Measurements from ENCODE around the gene ELP4.

ELP4 gene

GRCh38 chr11:31529189-31529588 lies 19.6 kb downstream of the ELP4 start:
- Histone ChIP-seq H3K27ac (no peak overlapping the region), H3K4me3 (ENCODE audit: low read depth in 1 of 2, low read length in 1 of 2) (no peak overlapping the region), H3K9me3 (no peaks in the 10 kb centered on the region), H3K36me3 (no peaks in the 10 kb centered on the region), H3K4me1 (ENCODE audit: control insufficient read depth in 1 of 2, insufficient read depth in 1 of 2, low read depth in 1 of 2, low read length in 1 of 2) (no peaks in the 10 kb centered on the region), H3K27me3 (no peaks in the 10 kb centered on the region)
- no peak for TF ChIP-seq CTCF (IDR thresholded peaks at IDR 0.05)

DNA sequence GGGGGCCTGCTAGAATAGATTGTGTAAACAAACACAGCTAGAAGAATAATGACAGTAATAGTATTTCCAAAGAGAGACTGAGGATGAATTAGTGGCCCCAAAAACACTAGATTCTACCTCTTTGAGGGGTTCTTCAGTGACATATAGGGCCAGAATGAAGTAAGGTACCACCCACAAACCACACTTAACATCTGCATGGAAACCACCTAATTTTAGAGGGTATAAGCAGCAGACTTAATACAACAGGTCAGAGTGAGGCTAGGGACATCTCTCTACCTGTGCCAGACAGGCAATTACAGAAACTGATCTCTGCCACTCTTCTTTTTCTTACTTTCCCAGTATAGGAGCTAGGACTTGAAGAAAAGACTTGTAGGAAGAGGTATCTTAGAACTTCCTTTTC lies 20.1 kb downstream of the ELP4 start:
- TF ChIP-seq CTCF (IDR thresholded peaks at IDR 0.05), result no peak
- Histone ChIP-seq H3K4me1 (ENCODE audit: control insufficient read depth in 1 of 2, insufficient read depth in 1 of 2, low read depth in 1 of 2, low read length in 1 of 2) (no peaks in the 10 kb centered on the region), H3K9me3 (no peaks in the 10 kb centered on the region), H3K27me3 (no peaks in the 10 kb centered on the region), H3K27ac (no peak overlapping the region), H3K36me3 (no peaks in the 10 kb centered on the region), H3K4me3 (ENCODE audit: low read depth in 1 of 2, low read length in 1 of 2) (no peak overlapping the region)

DNA sequence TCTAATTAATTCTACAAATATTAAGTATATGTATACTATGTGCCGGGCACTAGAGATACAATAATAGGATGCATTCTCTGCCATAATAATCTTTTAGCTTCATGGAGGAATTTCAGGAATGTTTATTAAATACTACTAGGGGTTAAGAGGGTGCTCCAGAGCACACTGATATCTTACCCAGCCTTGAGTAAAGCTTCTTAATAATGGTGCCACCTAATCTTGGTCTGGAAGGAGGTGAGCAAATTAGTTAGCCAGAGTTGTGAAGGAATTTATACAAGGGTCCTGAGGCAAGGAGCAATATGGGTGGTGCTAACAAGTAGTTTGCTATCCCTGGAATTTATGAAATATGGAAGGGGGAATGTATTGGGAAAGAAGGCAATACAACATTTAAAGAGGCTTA lies 21.7 kb downstream of the ELP4 start:
- TF ChIP-seq CTCF (IDR thresholded peaks at IDR 0.05), result no peak
- H3K4me3 ChIP-seq (ENCODE audit: low read depth in 1 of 2, low read length in 1 of 2), result no peak overlapping the region
- no peaks in the 10 kb centered on the region for H3K27me3 ChIP-seq
- no peaks in the 10 kb centered on the region for H3K4me1 ChIP-seq (ENCODE audit: control insufficient read depth in 1 of 2, insufficient read depth in 1 of 2, low read depth in 1 of 2, low read length in 1 of 2)
- no peak overlapping the region for H3K27ac ChIP-seq
- H3K36me3 ChIP-seq, result peaks cover under 1% of the 10 kb centered on the region
- H3K9me3 ChIP-seq, result no peaks in the 10 kb centered on the region

- TF ChIP-seq CTCF (IDR thresholded peaks at IDR 0.05), result no peak
- no peaks in the 10 kb centered on the region for H3K4me1 ChIP-seq (ENCODE audit: control insufficient read depth in 1 of 2, insufficient read depth in 1 of 2, low read depth in 1 of 2, low read length in 1 of 2)
- no peak overlapping the region for H3K27ac ChIP-seq
- H3K27me3 ChIP-seq, result no peaks in the 10 kb centered on the region
- peaks cover 4% of the 10 kb centered on the region for H3K36me3 ChIP-seq
- H3K4me3 ChIP-seq (ENCODE audit: low read depth in 1 of 2, low read length in 1 of 2), result no peak overlapping the region
- no peaks in the 10 kb centered on the region for H3K9me3 ChIP-seq
Observed at GRCh38 chr11:31535479-31535878, 25.9 kb downstream of the ELP4 start.

DNA sequence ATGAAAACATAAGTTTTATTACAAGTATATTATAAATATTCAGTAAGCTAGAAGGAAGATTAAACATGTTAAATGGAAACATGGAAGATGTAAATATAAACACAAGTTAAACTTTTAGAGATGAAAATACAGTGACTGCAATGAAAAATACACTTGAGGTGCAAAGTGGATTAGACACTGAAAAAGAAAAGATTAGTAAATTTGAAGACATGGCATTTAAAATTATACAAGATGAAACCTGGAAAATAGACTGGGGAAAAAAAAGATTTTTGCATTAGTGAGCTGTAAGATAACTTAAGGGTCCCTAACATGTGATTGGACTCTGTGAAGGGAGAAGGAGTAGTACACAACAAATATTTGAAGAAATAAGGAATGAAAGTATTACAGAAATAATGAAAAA lies 33.3 kb downstream of the ELP4 start:
- H3K4me1 ChIP-seq (ENCODE audit: control insufficient read depth in 1 of 2, insufficient read depth in 1 of 2, low read depth in 1 of 2, low read length in 1 of 2), result no peaks in the 10 kb centered on the region

More for the DNA sequence above, 33.3 kb downstream of the ELP4 start:
- no peak overlapping the region for H3K4me3 ChIP-seq (ENCODE audit: low read depth in 1 of 2, low read length in 1 of 2)
- H3K9me3 ChIP-seq, result peaks cover 4% of the 10 kb centered on the region
- H3K27me3 ChIP-seq, result no peaks in the 10 kb centered on the region
- no peak overlapping the region for H3K27ac ChIP-seq
- no peak for TF ChIP-seq CTCF (IDR thresholded peaks at IDR 0.05)
- H3K36me3 ChIP-seq, result no peaks in the 10 kb centered on the region

All from neutrophil (primary cell).